ENCODE data around the gene LTA4H. TPM values are rescaled to one million over a fixed set of nuclear protein-coding genes. Genes with fewer than 3 reads are reported as not detected.
A peak's percentile ranks its signal among the peaks of the same experiment; 100 is the strongest.

The LTA4H gene
- total and polyA plus RNA-seq, 4 donors: 145 to 262 (median 172) TPM

- peak in 1 of 3 donors; percentile 4 for DNase-seq
- ATAC-seq (ENCODE audit: insufficient read depth, low FRiP score): no peak
- Histone ChIP-seq H3K9me3 (ENCODE audit: control insufficient read depth in 4 of 4, insufficient read depth in 3 of 4, low read length in 3 of 4) (no peaks in the 10 kb centered on the region), H3K27ac (ENCODE audit: low read depth in 1 of 2, low read length in 1 of 2) (no peak overlapping the region), H3K4me3 (no peak overlapping the region), H3K36me3 (ENCODE audit: control insufficient read depth in 4 of 4, insufficient read depth in 4 of 4, low read length in 4 of 4) (no peaks in the 10 kb centered on the region), H3K27me3 (ENCODE audit: control insufficient read depth in 3 of 3, insufficient read depth in 3 of 3, low read length in 2 of 3) (no peaks in the 10 kb centered on the region), H3K4me1 (ENCODE audit: control insufficient read depth in 5 of 5, insufficient read depth in 5 of 5, low read length in 5 of 5) (peaks cover 0 to 5% (median 0%) of the 10 kb centered on the region in 5 donors), H3K9ac (ENCODE audit: insufficient read depth in 1 of 2, low read length in 2 of 2) (no peak overlapping the region)
- 78 to 94% methylated on average over 1 of the region's 1 CpG for WGBS, 2 donors
- no peak for TF ChIP-seq CTCF (IDR thresholded peaks at IDR 0.05; ENCODE audit: control extremely low read depth, extremely low read depth)
Observed at GRCh38 chr12:95982602-95983001, 52.8 kb downstream of the LTA4H start.

- WGBS, 2 donors: 93% methylated on average over 5 of the region's 5 CpGs
- Histone ChIP-seq H3K9me3 (ENCODE audit: control insufficient read depth in 4 of 4, insufficient read depth in 3 of 4, low read length in 3 of 4) (no peaks in the 10 kb centered on the region), H3K36me3 (ENCODE audit: control insufficient read depth in 4 of 4, insufficient read depth in 4 of 4, low read length in 4 of 4) (no peaks in the 10 kb centered on the region), H3K27ac (ENCODE audit: low read depth in 1 of 2, low read length in 1 of 2) (no peak overlapping the region), H3K4me1 (ENCODE audit: control insufficient read depth in 5 of 5, insufficient read depth in 5 of 5, low read length in 5 of 5) (no peaks in the 10 kb centered on the region), H3K27me3 (ENCODE audit: control insufficient read depth in 3 of 3, insufficient read depth in 3 of 3, low read length in 2 of 3) (no peaks in the 10 kb centered on the region), H3K4me3 (no peak overlapping the region), H3K9ac (ENCODE audit: insufficient read depth in 1 of 2, low read length in 2 of 2) (no peak overlapping the region)
- DNase-seq: no peak
- no peak for ATAC-seq (ENCODE audit: insufficient read depth, low FRiP score)
- TF ChIP-seq CTCF (IDR thresholded peaks at IDR 0.05; ENCODE audit: control extremely low read depth, extremely low read depth): no peak
Observed at GRCh38 chr12:95980437-95980836, 55.0 kb downstream of the LTA4H start.

GRCh38 chr12:95978774-95979173 is 56.6 kb downstream of the LTA4H start:
- Histone ChIP-seq H3K4me3 (no peak overlapping the region), H3K4me1 (ENCODE audit: control insufficient read depth in 5 of 5, insufficient read depth in 5 of 5, low read length in 5 of 5) (no peaks in the 10 kb centered on the region), H3K36me3 (ENCODE audit: control insufficient read depth in 4 of 4, insufficient read depth in 4 of 4, low read length in 4 of 4) (no peaks in the 10 kb centered on the region), H3K9me3 (ENCODE audit: control insufficient read depth in 4 of 4, insufficient read depth in 3 of 4, low read length in 3 of 4) (no peaks in the 10 kb centered on the region), H3K27me3 (ENCODE audit: control insufficient read depth in 3 of 3, insufficient read depth in 3 of 3, low read length in 2 of 3) (no peaks in the 10 kb centered on the region), H3K27ac (ENCODE audit: low read depth in 1 of 2, low read length in 1 of 2) (no peak overlapping the region), H3K9ac (ENCODE audit: insufficient read depth in 1 of 2, low read length in 2 of 2) (no peak overlapping the region)
- no peak for TF ChIP-seq CTCF (IDR thresholded peaks at IDR 0.05; ENCODE audit: control extremely low read depth, extremely low read depth)
- ATAC-seq (ENCODE audit: insufficient read depth, low FRiP score): no peak
- DNase-seq: no peak
- WGBS, 2 donors: 89 to 93% methylated on average over 3 of the region's 3 CpGs

- TF ChIP-seq CTCF (IDR thresholded peaks at IDR 0.05; ENCODE audit: control extremely low read depth, extremely low read depth): no peak
- DNase-seq (no peak), ATAC-seq (ENCODE audit: insufficient read depth, low FRiP score) (no peak)
- no peak overlapping the region for H3K9ac ChIP-seq (ENCODE audit: insufficient read depth in 1 of 2, low read length in 2 of 2)
- no peak overlapping the region for H3K4me3 ChIP-seq
- no peaks in the 10 kb centered on the region for H3K9me3 ChIP-seq (ENCODE audit: control insufficient read depth in 4 of 4, insufficient read depth in 3 of 4, low read length in 3 of 4)
- H3K27ac ChIP-seq (ENCODE audit: low read depth in 1 of 2, low read length in 1 of 2): no peak overlapping the region
- H3K4me1 ChIP-seq (ENCODE audit: control insufficient read depth in 5 of 5, insufficient read depth in 5 of 5, low read length in 5 of 5): no peaks in the 10 kb centered on the region
- 92 to 97% methylated on average over 5 of the region's 5 CpGs for WGBS, 2 donors
- H3K27me3 ChIP-seq (ENCODE audit: control insufficient read depth in 3 of 3, insufficient read depth in 3 of 3, low read length in 2 of 3): no peaks in the 10 kb centered on the region
- no peaks in the 10 kb centered on the region for H3K36me3 ChIP-seq (ENCODE audit: control insufficient read depth in 4 of 4, insufficient read depth in 4 of 4, low read length in 4 of 4)
Observed at GRCh38 chr12:95978351-95978750, 57.0 kb downstream of the LTA4H start.

Data from lung (tissue), 12 donors.